ENCODE measurements around the gene TNNI3. TPM values are rescaled to one million over a fixed set of nuclear protein-coding genes. Genes with fewer than 3 reads are reported as not detected.

TNNI3 gene
- total and polyA plus RNA-seq, 2 of the 4 experiments (the other 2 are of a cell fraction): not detected

- intact Hi-C loops (cut with micrococcal nuclease): no loop called here
These were observed 15.7 kb upstream of the TNNI3 start for GRCh38 chr19:55173186-55173713.

More at GRCh38 chr19:55173186-55173713, 15.7 kb upstream of the TNNI3 start:
- no peaks in the 10 kb centered on the region for H3K79me1 ChIP-seq (ENCODE audit: low read depth in 1 of 2, low read length in 2 of 2)
- H2BK120ac ChIP-seq (ENCODE audit: low read depth, low read length): no peak overlapping the region
- ChIA-PET CTCF (no interaction called here), POLR2A (ENCODE audit: unreplicated experiment) (no interaction called here)
- H3K27me3 ChIP-seq (ENCODE audit: control insufficient read depth, insufficient read depth, low read length): peaks cover 17% of the 10 kb centered on the region
- BruUV-seq (replicated peaks): no TSS peak
- peak overlapping the region; percentile 65; the same call in 1 of the 2 replicates for H3K4ac ChIP-seq (ENCODE audit: low read depth, low read length)
- H3K9me3 ChIP-seq (ENCODE audit: control insufficient read depth, insufficient read depth, low read length): no peaks in the 10 kb centered on the region
- no peaks in the 10 kb centered on the region for H3K9me1 ChIP-seq (ENCODE audit: insufficient read depth, low read length)
- dilution Hi-C loops (cut with HindIII; ENCODE audit: low sequenced_read_pairs, unreplicated experiment) (no loop called here), in situ Hi-C loops (cut with MboI; ENCODE audit: low sequenced_read_pairs) (no loop called here)
- TF ChIP-seq RCOR1 (IDR thresholded peaks at IDR 0.05; ENCODE audit: insufficient replicate concordance, low read length) (no peak), RFX5 (IDR thresholded peaks at IDR 0.05; ENCODE audit: low read depth, low read length) (no peak), CHD1 (IDR thresholded peaks at IDR 0.05; ENCODE audit: low read depth, low read length) (no peak), CEBPB (IDR thresholded peaks at IDR 0.05; ENCODE audit: low read depth, low read length) (no peak), MAZ (IDR thresholded peaks at IDR 0.05; ENCODE audit: borderline replicate concordance, low read depth, low read length) (no peak)
- no peak overlapping the region for H4K91ac ChIP-seq (ENCODE audit: insufficient read depth, low read depth, low read length)
- H3K4me3 ChIP-seq (ENCODE audit: insufficient read depth, low read depth, low read length): peak overlapping the region; percentile 14
- peak overlapping the region; percentile 68 for H3K4me2 ChIP-seq (ENCODE audit: low read depth, low read length)
- H2AK5ac ChIP-seq (ENCODE audit: low read depth, low read length): no peak overlapping the region
- H2BK20ac ChIP-seq (ENCODE audit: low read depth, low read length): no peak overlapping the region
- H2BK5ac ChIP-seq (ENCODE audit: low read depth, low read length, poor library complexity, severe bottlenecking): no peak overlapping the region
- no peak overlapping the region for H3K56ac ChIP-seq (ENCODE audit: extremely low read depth, insufficient read depth, low read length)
- H2AFZ ChIP-seq (replicated peaks; ENCODE audit: low read length, poor library complexity): peak overlapping the region; percentile 91
- peaks cover 4% of the 10 kb centered on the region; the same call in 1 of the 2 replicates for H3K4me1 ChIP-seq (ENCODE audit: control insufficient read depth, insufficient read depth, low read length)
- DNase-seq (no peak), ATAC-seq (ENCODE audit: low read depth) (peak; percentile 3; the same call in 1 of the 2 replicates)
- no peak overlapping the region for H3K18ac ChIP-seq (ENCODE audit: low read depth, low read length)
- H4K5ac ChIP-seq (ENCODE audit: low read depth, low read length): no peak overlapping the region; the same call in 1 of the 2 replicates
- peak overlapping the region; percentile 50 to 95; a peak in 2 of 4 replicates for H4K8ac ChIP-seq (ENCODE audit: low read depth in 2 of 2, low read length in 2 of 2)
- peak overlapping the region; percentile 17 for H3K9ac ChIP-seq (ENCODE audit: low read depth, low read length)
- whole genome bisulfite sequencing, 2 experiments (ENCODE audit: extremely low coverage in 2 of 2, insufficient read length in 1 of 2): 0% methylated on average over 13 of the region's 32 CpGs; no CpG with 5 or more reads in 1 of the 2 experiments
- H3K14ac ChIP-seq (replicated peaks; ENCODE audit: low read depth, low read length): peak overlapping the region; percentile 30; the same call in 1 of the 2 replicates
- no peak overlapping the region; the same call in 1 of the 2 replicates for H3K23ac ChIP-seq (ENCODE audit: low read depth, low read length)
- H3K36me3 ChIP-seq (ENCODE audit: control insufficient read depth, insufficient read depth, low read length): no peaks in the 10 kb centered on the region
- H2BK15ac ChIP-seq (ENCODE audit: low read depth, low read length): no peak overlapping the region
- H2AK9ac ChIP-seq (replicated peaks; ENCODE audit: low read depth, low read length, poor library complexity): peak overlapping the region; percentile 78
- H4K20me1 ChIP-seq (ENCODE audit: insufficient read depth, low read length): peaks cover 3% of the 10 kb centered on the region
- H3K27ac ChIP-seq (ENCODE audit: insufficient read depth, low read length): no peak overlapping the region; the same call in 1 of the 2 replicates
